Measurements from ENCODE around the gene C9orf72.

DNA sequence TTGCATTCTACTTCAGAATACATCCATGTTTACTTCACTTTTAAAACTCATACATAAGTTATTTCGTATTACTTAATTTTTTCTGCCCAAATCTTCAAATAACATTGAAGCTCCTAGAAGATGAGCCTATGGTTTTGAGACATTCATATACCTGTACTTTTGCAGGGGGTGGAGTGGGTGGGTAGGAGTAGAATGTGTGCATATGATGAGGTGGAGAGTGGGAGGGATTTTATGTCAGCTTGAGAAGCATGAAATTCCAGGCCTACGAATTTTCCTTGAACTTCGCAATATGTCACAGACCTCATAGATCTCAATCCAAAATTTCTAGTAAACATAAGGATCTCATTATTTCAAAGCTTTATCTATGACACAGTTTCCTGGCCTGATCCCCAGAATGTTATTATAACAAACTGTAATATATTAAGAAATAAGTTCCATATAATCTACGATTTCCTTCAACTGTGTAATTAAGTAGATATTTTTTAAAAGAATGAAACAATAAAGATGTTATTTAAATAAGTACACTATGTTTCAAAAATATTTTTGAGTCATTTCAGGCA lies 24.0 kb downstream of the C9orf72 start:
- no peak for TF ChIP-seq ZFX (IDR thresholded peaks at IDR 0.05)
- TF ChIP-seq CTCF (conservative IDR thresholded peaks at IDR 0.05): no peak
